Astrocyte (in vitro differentiated cells and primary cell): ENCODE measurements around the gene NTRK3.

Experiments used
- EZH2 ChIP-seq: IDR thresholded peaks from 2 replicates; pipeline ENCODE4 v1.6.1; 2012; ENCODE audit warnings: mild to moderate bottlenecking, low read length, inconsistent platforms; ENCODE audit not compliant: insufficient read depth
- TF ChIP-seq, protein P1 (sequence below): IDR thresholded peaks from 2 replicates; pipeline ENCODE4 v1.5.1; 2011; ENCODE audit warnings: low read depth, mild to moderate bottlenecking, inconsistent platforms, low read length, moderate library complexity; ENCODE audit not compliant: insufficient read depth

DNA sequence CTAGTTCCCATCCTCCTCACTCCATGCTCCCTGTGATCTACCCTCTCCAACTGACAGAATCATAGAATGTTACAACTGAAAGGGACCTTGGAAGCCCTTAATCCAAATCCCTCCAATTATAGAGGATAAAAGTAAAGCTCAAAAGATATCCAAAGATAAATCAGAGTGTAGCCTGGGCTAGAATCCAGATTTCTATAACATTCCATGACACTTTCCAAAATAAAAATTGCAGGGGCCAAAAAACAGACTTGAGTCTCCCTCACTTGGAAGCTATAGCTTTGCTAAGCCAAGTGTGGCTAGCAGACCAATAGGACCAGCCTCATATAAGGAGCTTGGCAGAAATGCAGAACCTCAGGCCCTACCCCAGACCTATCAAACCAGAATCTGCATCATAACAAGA, 148.1 kb downstream of the NTRK3 start:
- TF ChIP-seq, protein P1, sequence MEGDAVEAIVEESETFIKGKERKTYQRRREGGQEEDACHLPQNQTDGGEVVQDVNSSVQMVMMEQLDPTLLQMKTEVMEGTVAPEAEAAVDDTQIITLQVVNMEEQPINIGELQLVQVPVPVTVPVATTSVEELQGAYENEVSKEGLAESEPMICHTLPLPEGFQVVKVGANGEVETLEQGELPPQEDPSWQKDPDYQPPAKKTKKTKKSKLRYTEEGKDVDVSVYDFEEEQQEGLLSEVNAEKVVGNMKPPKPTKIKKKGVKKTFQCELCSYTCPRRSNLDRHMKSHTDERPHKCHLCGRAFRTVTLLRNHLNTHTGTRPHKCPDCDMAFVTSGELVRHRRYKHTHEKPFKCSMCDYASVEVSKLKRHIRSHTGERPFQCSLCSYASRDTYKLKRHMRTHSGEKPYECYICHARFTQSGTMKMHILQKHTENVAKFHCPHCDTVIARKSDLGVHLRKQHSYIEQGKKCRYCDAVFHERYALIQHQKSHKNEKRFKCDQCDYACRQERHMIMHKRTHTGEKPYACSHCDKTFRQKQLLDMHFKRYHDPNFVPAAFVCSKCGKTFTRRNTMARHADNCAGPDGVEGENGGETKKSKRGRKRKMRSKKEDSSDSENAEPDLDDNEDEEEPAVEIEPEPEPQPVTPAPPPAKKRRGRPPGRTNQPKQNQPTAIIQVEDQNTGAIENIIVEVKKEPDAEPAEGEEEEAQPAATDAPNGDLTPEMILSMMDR = no peak
- no peak for TF ChIP-seq EZH2
